OCI-LY1 (cell line): ENCODE data around the gene UACA.

Experiments
- H2AFZ ChIP-seq: fragments of 200-600 bp; sonication (generic), shearing (Covaris generic); 2 replicates; pipeline ENCODE4 v1.6.0; 2014; ENCODE audit warnings: antibody characterized with exemption, mild to moderate bottlenecking, low read length
- H3F3A ChIP-seq: fragments of 200-600 bp; sonication (generic), shearing (Covaris generic); 2 replicates; pipeline ENCODE4 v1.6.0; 2014; ENCODE audit warnings: mild to moderate bottlenecking, antibody characterized with exemption, low read length, moderate library complexity; ENCODE audit not compliant: insufficient read depth
- H3K27ac ChIP-seq: fragments of 200-600 bp; sonication (generic); 2 replicates; pipeline ENCODE4 v1.5.1; 2014; ENCODE audit warnings: low read length, mixed run types, mild to moderate bottlenecking, low read depth; ENCODE audit not compliant: poor library complexity, severe bottlenecking
- H3K27me3 ChIP-seq: fragments of 200-600 bp; sonication (generic); 2 replicates; pipeline ENCODE4 v1.6.0; 2014; ENCODE audit warnings: antibody characterized with exemption, mild to moderate bottlenecking, low read length, moderate library complexity; ENCODE audit not compliant: insufficient read depth
- H3K36me3 ChIP-seq: fragments of 200-600 bp; sonication (generic); 2 replicates; pipeline ENCODE4 v1.6.1; 2014; ENCODE audit warnings: mild to moderate bottlenecking, antibody characterized with exemption, low read length, moderate library complexity, mixed read lengths; ENCODE audit not compliant: insufficient read depth
- H3K4me1 ChIP-seq: fragments of 200-600 bp; sonication (generic); 2 replicates; pipeline ENCODE4 v1.5.1; 2014; ENCODE audit warnings: mild to moderate bottlenecking, low read length, moderate library complexity; ENCODE audit not compliant: insufficient read depth, severe bottlenecking
- H3K4me2 ChIP-seq: fragments of 200-600 bp; sonication (generic), shearing (Covaris generic); 2 replicates; pipeline ENCODE4 v1.6.1; 2014; ENCODE audit warnings: low read length
- H3K4me3 ChIP-seq: fragments of 200-600 bp; sonication (generic); 2 replicates; pipeline ENCODE4 v1.5.1; 2014; ENCODE audit warnings: low read length, low read depth, mild to moderate bottlenecking, mixed read lengths; ENCODE audit not compliant: poor library complexity, severe bottlenecking
- H3K79me2 ChIP-seq: fragments of 200-600 bp; shearing (Covaris generic); 2 replicates; pipeline ENCODE4 v1.6.1; 2016; ENCODE audit warnings: mixed run types, low read length, mixed read lengths; ENCODE audit not compliant: insufficient read depth
- H3K9ac ChIP-seq: fragments of 200-600 bp; sonication (generic), shearing (Covaris generic); 2 replicates; pipeline ENCODE4 v1.6.1; 2014; ENCODE audit warnings: mild to moderate bottlenecking, low read length, mixed read lengths
- H3K9me2 ChIP-seq: fragments of 200-600 bp; sonication (generic), shearing (Covaris generic); 2 replicates; pipeline ENCODE4 v1.6.1; 2014; ENCODE audit warnings: low read depth, mild to moderate bottlenecking, low read length, mixed read lengths
- H3K9me3 ChIP-seq: fragments of 200-600 bp; shearing (Covaris generic); 2 replicates; pipeline ENCODE4 v1.6.1; 2014; ENCODE audit warnings: low read length, mixed read lengths
- H4K20me1 ChIP-seq: fragments of 200-600 bp; sonication (generic), shearing (Covaris generic); 2 replicates; pipeline ENCODE4 v1.6.0; 2016; ENCODE audit warnings: mild to moderate bottlenecking, low read length; ENCODE audit not compliant: insufficient read depth
- CTCF ChIP-seq: fragments of 200-600 bp; sonication (generic), shearing (Covaris generic); IDR thresholded peaks from 2 replicates; pipeline ENCODE4 v1.5.1; 2017; ENCODE audit warnings: mild to moderate bottlenecking, antibody characterized with exemption, low read length, moderate library complexity, mixed read lengths
- EZH2 ChIP-seq: fragments of 200-600 bp; sonication (generic), shearing (Covaris generic); IDR thresholded peaks from 2 replicates; pipeline ENCODE4 v1.8.0; 2017; ENCODE audit warnings: borderline replicate concordance, mixed run types, mild to moderate bottlenecking, antibody characterized with exemption, low read length, moderate library complexity, mixed read lengths

UACA gene

GRCh38 chr15:70625011-70625410 is 138.3 kb downstream of the UACA start:
- H2AFZ ChIP-seq, result no peak overlapping the region
- H3F3A ChIP-seq, result no peaks in the 10 kb centered on the region
- no peaks in the 10 kb centered on the region for H3K9me2 ChIP-seq
- H3K4me1 ChIP-seq, result no peaks in the 10 kb centered on the region
- H3K9me3 ChIP-seq, result no peaks in the 10 kb centered on the region
- no peak overlapping the region for H3K4me2 ChIP-seq
- no peak overlapping the region for H3K27ac ChIP-seq
- H4K20me1 ChIP-seq, result no peaks in the 10 kb centered on the region
- no peaks in the 10 kb centered on the region for H3K27me3 ChIP-seq
- no peaks in the 10 kb centered on the region for H3K79me2 ChIP-seq
- no peaks in the 10 kb centered on the region for H3K36me3 ChIP-seq
- TF ChIP-seq CTCF (no peak), EZH2 (no peak)
- no peak overlapping the region for H3K4me3 ChIP-seq
- no peak overlapping the region for H3K9ac ChIP-seq

DNA sequence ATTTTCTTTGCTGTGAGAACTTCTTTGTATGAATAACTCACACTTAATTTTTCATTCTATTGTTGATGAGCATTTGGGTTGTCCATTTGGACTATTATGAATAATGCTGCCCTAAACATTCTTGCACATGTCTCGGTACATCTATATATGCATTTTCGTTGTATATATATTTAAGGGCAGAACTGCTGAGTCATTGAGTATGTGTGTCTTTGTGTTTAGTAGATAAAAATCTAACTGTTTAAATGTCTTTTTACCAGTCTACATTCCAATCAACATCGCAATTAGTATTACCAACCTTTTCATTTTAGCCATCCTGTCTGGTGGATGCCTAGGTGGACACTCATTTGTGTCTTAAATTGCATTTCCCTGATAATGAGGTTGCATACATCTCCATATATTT is 144.4 kb downstream of the UACA start:
- TF ChIP-seq EZH2, result no peak
- no peak for TF ChIP-seq CTCF
- Histone ChIP-seq H3K4me3 (no peak overlapping the region), H3K79me2 (no peaks in the 10 kb centered on the region), H2AFZ (no peak overlapping the region; the same call in 1 of the 2 replicates), H3K4me2 (no peak overlapping the region), H3K27me3 (no peaks in the 10 kb centered on the region), H3K4me1 (no peaks in the 10 kb centered on the region), H3K27ac (no peak overlapping the region), H3K9me3 (no peaks in the 10 kb centered on the region), H4K20me1 (no peaks in the 10 kb centered on the region), H3K9me2 (no peaks in the 10 kb centered on the region), H3K36me3 (no peaks in the 10 kb centered on the region), H3K9ac (no peak overlapping the region), H3F3A (no peaks in the 10 kb centered on the region)

DNA sequence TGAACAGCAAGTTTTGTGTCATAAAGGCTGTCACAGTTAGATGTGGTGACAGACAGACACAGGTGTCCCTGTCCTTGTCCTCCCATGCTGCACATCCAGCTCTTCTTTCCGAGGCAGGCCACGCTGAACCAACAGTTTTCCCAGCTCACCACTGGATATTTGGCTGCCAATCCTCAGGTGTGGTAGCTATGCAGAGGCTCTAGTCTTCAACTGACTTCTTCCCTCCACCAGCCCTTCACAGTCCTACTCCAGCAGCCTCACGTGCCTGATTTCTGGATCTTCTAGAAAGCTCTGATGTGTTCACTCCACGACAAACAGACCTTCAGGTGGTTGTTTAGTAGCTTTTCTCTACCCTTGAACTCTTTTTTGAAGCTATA is 145.5 kb downstream of the UACA start:
- H3K9ac ChIP-seq, result no peak overlapping the region
- no peaks in the 10 kb centered on the region for H3K4me1 ChIP-seq
- no peaks in the 10 kb centered on the region for H3K79me2 ChIP-seq
- no peak overlapping the region for H2AFZ ChIP-seq
- H3K36me3 ChIP-seq, result no peaks in the 10 kb centered on the region
- H3K27me3 ChIP-seq, result no peaks in the 10 kb centered on the region
- no peak overlapping the region for H3K4me3 ChIP-seq
- no peak overlapping the region for H3K4me2 ChIP-seq
- no peaks in the 10 kb centered on the region for H3K9me2 ChIP-seq
- no peaks in the 10 kb centered on the region for H3K9me3 ChIP-seq
- H4K20me1 ChIP-seq, result no peaks in the 10 kb centered on the region
- TF ChIP-seq CTCF (no peak), EZH2 (no peak)
- no peak overlapping the region for H3K27ac ChIP-seq
- no peaks in the 10 kb centered on the region for H3F3A ChIP-seq
